Ishikawa (cell line): ENCODE results near the gene FOXC2.

Source experiments
- CEBPB ChIP-seq: IDR thresholded peaks from 2 replicates; pipeline ENCODE4 v1.6.1; 2012
- CREB1 ChIP-seq: IDR thresholded peaks from 2 replicates; pipeline ENCODE4 v1.6.1; 2012; ENCODE audit warnings: low read depth
- EP300 ChIP-seq: IDR thresholded peaks from 2 replicates; pipeline ENCODE4 v1.6.1; 2012; ENCODE audit warnings: borderline replicate concordance
- MAX ChIP-seq: IDR thresholded peaks from 2 replicates; pipeline ENCODE4 v1.6.1; 2012
- NFIC ChIP-seq: IDR thresholded peaks from 2 replicates; pipeline ENCODE4 v1.6.1; 2012
- RAD21 ChIP-seq: IDR thresholded peaks from 2 replicates; pipeline ENCODE4 v1.6.1; 2012; ENCODE audit warnings: low read depth
- TAF1 ChIP-seq: IDR thresholded peaks from 2 replicates; pipeline ENCODE4 v1.6.1; 2012; ENCODE audit warnings: low read depth, mild to moderate bottlenecking
- YY1 ChIP-seq: IDR thresholded peaks from 2 replicates; pipeline ENCODE4 v1.6.1; 2012; ENCODE audit warnings: low read depth
- ZBTB7A ChIP-seq: IDR thresholded peaks from 2 replicates; pipeline ENCODE4 v1.6.1; 2012; ENCODE audit warnings: low read depth
- TF ChIP-seq, protein P1 (sequence below): IDR thresholded peaks from 2 replicates; pipeline ENCODE4 v1.6.1; 2012

DNA sequence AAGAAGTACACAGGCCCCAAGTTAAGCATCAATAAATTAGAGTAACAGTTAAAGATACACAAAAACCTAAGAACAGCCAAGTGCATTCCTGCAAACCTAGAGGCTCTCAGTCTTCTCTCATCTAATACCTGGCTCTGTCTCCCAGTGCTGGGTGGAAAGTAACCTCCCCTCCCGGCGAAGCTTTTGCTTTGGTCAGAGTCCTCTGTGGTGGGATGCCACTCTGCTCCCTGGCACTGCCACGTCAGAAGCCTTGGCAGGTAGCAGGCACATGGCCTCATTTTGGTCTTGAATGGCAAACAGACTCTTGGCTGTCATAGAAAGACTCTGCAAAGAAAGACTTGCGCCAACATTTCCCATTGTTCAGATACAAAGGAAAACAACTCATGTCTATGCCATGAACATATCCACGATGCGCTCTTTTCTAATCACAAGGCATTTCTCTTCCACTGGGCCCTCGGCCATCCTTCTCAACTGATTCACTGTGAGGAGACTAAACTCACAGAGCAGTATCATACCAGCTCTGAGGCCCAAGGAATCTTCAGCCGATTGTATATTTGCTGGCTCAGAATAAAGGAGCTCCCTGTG, 32.8 kb upstream of the FOXC2 start:
- TF ChIP-seq MAX = no peak
- no peak for TF ChIP-seq NFIC
- TF ChIP-seq ZBTB7A = no peak
- no peak for TF ChIP-seq CEBPB
- no peak for TF ChIP-seq YY1
- TF ChIP-seq CREB1 = no peak
- no peak for TF ChIP-seq RAD21
- TF ChIP-seq EP300 = no peak
- no peak for TF ChIP-seq TAF1
- TF ChIP-seq, protein P1, sequence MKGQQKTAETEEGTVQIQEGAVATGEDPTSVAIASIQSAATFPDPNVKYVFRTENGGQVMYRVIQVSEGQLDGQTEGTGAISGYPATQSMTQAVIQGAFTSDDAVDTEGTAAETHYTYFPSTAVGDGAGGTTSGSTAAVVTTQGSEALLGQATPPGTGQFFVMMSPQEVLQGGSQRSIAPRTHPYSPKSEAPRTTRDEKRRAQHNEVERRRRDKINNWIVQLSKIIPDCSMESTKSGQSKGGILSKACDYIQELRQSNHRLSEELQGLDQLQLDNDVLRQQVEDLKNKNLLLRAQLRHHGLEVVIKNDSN = no peak
